GM08714 (cell line): ENCODE data around the gene TAPBPL.
"Not testable (repeated sequence)": the region's sequence is repeated elsewhere in the genome, so short reads cannot be mapped to it uniquely, and the experiment has no call there.

Source experiments
- H3K4me3 ChIP-seq: fragments of 200-500 bp; sonication (Bioruptor generic); 2 replicates; pipeline ENCODE4 v1.5.1; 2014; ENCODE audit warnings: mild to moderate bottlenecking, low read length, inconsistent platforms
- ZNF274 ChIP-seq: IDR thresholded peaks from 2 replicates; pipeline ENCODE4 v1.6.1; 2012; ENCODE audit warnings: mild to moderate bottlenecking, low read depth, low read length

TAPBPL gene

DNA sequence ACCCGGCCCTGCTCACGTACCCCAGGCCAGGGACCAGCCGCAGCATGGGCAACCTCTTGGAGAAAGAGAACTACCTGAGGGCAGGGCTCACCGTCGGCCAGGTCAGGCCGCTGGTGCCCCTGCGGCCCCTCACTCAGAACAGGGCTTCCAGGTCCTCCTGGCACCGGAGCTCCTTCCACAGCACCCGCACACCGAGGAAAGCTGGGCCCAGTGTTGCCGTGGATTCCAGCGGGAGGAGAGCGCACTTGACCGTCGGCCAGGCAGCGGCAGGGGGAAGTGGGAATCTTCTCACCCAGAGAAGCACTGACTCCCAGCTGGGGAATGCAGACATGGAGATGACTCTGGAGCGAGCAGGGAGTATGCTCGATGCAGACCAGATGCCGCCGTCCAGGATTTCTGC lies 26.6 kb downstream of the TAPBPL start:
- TF ChIP-seq ZNF274 = no peak
- H3K4me3 ChIP-seq = no peak overlapping the region

DNA sequence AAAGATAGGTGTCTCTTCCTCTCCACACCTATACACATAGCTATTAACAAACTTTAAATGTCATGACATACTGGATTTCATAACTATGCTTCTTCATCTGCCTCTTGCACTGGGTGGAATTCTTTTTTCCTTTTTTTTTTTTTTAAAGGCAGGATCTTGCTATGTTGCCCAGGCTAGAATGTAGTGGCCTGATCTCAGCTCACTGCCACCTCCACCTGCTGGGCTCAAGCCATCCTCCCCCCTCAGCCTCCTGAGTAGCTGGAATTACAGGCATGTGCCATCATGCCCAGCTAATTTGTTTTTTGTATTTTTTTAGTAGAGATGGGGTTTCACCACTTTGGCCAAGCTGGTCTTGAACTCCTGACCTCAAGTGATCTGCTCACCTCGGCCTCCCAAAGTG lies 36.4 kb downstream of the TAPBPL start:
- no peak overlapping the region for H3K4me3 ChIP-seq
- TF ChIP-seq ZNF274 = no peak

DNA sequence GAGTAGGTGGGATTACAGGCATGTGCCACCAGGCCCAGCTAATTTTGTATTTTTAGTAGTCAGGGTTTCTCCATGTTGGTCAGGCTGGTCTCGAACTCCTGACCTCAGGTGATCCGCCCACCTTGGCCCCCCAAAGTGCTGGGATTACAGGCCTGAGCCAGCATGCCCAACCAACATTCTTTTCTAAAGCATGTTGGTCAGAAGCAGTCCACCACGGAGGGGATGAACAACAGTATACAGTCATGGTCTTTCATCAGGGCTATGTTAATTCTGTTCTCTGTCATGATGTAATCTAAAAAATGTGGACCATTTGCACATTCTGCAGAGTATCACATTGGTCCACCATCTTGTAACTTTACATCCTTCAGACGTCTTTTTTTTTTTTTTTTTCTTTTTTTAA lies 37.6 kb downstream of the TAPBPL start:
- TF ChIP-seq ZNF274 = no peak
- no peak overlapping the region for H3K4me3 ChIP-seq

DNA sequence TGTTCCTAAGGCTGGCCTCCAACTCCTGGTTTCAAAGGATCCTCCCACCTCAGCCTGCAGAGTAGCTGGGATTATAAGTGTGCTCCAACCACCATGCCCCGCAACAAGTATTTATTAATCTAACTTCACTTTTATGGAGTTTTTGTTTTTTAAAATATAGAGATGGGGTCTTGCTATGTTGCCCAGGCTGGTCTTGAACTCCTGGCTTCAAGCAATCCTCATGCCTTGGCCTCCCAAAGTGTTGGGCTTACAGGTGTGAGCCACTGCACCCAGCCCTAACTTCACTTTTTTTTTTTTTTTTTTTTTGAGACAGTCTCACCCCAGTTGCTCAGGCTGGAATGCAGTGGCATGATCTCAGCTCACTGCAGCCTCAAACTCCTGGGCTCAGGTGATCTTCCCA lies 38.8 kb downstream of the TAPBPL start:
- H3K4me3 ChIP-seq = not testable (repeated sequence)

DNA sequence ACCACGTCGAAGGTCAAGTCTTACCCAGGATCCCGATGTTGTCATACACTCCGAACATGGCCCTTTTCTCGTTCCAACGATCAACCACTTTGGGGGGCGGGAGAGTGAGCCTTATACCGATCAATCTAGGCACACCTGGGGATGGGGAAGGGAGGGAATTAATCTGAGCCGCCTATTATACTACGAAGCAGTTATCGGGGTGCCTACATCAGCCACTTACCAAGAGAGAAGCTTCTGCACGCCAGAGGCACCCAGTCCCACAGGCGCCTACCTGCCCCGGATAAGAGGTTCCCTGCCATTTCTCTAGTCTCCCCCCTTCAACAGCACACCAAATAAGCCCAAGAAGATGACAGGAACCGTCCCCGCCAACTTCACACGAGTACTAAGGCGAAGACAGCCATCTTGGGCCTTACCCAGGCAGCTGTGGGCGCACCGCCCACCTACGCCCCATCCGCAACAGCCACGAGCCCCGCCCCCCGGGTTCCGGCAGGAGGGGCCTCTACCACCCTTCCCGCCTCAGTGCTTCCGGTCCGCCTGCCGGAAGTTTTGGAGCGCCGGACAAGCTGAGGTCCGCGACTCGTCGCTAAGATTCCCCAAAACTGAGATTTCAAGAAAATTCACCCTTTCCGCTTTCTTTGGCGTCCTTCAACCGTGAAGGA lies 41.1 kb downstream of the TAPBPL start, which contains the start of gene MRPL51:
Gene MRPL51 (minus strand): TSS at position 425 of the 659 bp plus-strand sequence. CDS start 126 bp downstream, at position 299.
- TF ChIP-seq ZNF274 = no peak
- peak within 1 kb of the TSS; percentile 96 for H3K4me3 ChIP-seq

DNA sequence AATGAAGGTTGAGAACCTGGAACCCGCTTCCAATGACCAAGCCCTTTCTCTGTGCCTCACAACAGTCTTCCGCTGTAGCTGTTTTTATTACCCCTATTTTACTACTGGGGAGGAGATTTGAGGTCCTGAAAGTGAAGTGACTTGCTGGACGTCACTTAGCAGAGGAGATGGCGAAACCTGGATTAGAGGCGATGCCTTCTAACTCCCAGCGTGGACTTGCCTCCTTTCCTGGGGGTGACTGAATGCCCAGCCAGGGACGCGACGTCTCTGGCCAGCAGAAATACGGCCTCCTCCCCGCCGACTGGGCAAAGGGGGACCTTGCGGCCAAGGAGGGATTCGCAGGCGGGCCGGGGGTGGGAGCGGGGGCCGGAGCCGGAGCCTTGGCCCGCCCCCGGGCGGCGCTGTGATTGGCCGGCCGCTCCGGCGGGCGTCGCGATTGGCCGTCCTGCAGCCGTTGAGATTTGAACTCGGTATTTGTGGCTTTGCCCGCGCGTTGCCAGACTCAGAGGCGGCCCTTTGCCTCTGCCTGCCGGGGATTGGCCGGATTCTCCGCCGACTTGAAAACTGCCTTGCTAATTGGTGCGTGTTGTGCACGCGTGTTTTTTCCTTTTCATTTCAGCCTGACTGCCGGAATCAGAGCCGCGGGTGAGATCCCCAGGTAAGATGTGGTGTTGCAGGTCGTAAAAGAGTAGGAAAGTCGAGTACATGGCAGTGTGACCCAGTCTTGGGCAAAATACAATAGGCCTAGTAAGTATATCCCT lies 41.8 kb downstream of the TAPBPL start, which contains the start of gene NCAPD2:
Gene NCAPD2 (plus strand): TSS at position 606 of the 761 bp plus-strand sequence. CDS start 997 bp downstream, outside the sequence.
- peak within 1 kb of the TSS; percentile 96 for H3K4me3 ChIP-seq
- TF ChIP-seq ZNF274 = no peak

DNA sequence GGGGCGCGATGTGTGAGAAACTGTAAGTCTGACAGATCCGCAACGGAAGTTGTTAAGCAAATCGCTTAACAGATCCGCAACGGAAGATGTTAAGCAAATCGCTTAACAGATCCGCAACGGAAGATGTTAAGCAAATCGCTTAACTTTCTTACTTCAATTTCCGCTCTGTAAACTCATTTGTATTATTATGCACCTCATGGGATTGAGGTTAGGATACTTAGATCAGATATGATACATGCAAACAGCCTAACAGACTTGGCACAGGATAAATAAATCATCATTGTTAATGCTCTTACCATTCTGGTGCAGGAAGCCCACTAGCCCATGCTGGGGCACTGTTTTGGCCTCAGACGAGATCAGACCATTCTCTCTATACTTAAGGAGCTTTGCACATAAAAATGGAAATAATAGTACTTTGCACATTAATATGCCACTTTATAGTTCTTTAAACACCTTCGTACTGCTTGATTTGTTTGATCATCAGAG lies 42.5 kb downstream of the TAPBPL start:
- TF ChIP-seq ZNF274 = no peak
- peak overlapping the region; percentile 96 for H3K4me3 ChIP-seq

DNA sequence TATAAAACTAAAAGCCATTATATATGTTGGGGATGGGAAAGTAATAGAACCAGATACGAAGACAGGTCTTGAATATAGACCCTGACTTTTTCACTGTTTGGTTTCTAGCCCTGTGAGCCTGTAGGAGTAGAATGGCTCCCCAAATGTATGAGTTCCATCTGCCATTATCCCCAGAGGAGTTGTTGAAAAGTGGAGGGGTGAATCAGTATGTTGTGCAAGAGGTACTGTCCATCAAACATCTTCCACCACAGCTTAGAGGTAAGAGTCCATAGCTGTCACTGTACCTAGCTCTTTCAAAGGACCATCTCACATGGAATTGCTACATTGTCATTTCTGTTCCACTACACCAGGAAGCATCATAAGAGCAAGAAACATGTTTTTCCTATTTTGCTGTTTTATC lies 43.1 kb downstream of the TAPBPL start:
- H3K4me3 ChIP-seq = peak overlapping the region; percentile 96
- no peak for TF ChIP-seq ZNF274

DNA sequence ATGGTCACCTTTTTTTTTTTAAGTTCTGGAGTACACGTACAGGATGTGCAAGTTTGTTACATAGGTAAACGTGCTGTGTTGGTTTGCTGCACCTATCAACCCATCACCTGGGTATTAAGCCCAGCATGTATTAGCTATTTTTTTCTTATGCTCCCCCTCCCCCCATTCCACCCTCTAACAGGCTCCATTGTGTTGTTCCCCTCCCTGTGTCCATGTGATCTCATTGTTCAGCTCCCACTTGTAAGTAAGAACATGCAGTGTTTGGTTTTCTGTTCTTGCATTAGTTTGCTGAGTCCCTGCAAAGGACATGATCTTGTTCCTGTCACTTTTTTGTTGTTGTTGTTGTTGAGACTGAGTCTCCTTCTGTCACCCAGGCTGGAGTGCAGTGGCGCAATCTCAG lies 45.4 kb downstream of the TAPBPL start:
- H3K4me3 ChIP-seq = not testable (repeated sequence)

DNA sequence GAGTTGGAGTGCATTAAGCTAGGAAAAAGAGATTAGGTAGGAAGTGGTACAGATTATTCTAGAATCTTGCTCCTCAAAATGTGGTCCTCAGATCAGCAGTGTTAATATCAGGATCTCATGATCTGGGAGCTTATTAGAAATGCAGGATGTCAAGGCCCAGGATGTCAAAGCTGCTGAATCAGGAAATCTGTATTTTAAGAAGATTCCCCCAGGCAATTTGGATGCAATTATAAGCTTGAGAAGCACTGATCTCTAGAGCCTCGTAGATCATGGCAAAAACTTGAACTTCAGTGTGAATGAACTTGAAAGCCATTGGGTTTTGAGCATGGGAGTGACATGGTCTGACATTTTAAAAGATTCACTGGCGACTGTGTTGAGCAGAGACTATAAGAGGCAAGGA lies 48.6 kb downstream of the TAPBPL start:
- no peak overlapping the region for H3K4me3 ChIP-seq
- no peak for TF ChIP-seq ZNF274

DNA sequence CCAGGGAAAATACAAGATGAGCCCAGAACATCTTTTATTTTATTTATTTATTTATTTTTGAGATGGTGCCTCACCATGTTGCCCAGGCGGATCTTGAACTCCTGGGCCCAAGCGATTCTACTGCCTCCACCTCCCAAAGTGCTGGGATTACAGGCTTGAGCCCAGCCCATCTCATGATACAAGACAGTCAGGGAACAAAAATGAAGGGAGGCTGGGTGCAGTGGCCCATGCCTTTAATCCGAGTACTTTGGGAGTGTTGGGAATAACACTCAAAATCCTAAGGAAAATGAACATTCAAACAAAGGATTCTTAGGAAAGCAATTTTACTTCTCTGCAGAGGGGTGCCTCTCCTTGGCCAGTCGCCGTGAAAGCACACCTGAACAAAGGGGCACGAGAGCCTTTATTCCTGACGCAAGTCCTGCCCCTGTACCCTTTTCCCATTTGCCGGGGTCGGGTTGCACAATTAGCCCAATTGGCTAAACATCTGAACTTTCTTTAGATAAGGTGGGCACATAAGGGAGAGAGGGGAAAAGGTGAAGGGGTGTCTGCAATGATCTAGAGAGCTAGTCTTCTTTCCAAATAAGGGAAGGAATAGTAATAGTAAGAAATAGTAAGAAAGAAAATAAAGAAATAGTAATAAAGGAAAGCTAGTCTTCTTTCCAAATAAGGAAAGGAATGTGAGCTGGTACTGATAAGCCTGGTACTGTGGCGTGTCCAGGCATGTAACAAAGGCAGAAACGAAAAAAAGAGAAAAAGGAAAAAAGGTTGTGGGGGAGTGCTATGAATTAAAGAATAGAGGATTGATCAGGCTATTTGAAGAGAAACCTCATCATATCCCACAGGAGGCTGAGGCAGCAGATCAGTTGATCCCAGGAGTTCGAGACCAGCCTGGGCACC lies 55.5 kb downstream of the TAPBPL start:
- TF ChIP-seq ZNF274 = no peak

DNA sequence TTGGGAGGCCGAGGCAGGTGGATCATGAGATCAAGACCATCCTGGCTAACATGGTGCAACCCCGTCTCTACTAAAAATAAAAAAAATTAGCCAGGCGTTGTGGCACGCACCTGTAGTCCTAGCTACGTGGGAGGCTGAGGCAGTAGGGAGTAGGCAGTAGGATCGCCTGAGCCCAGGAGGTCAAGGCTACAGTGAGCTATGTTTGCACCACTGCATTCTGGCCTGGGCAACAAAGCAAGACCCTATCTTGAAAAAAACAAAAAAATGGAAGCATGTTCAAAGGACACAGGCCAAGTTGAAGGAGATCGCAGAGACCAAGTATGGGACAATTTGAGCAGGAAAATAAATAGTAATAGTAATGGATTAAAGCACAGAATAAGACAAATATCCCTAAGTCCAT lies 56.2 kb downstream of the TAPBPL start:
- no peak for TF ChIP-seq ZNF274
- H3K4me3 ChIP-seq = no peak overlapping the region

More for the DNA sequence above, 55.5 kb downstream of the TAPBPL start:
- H3K4me3 ChIP-seq = no peak overlapping the region
